Femur (tissue), 1 donor: ENCODE data around the gene LINGO1.
A peak's percentile ranks its signal among the peaks of the same experiment; 100 is the strongest.

ENCODE experiments used
- DNase-seq: peaks from one replicate; pipeline ENCODE4 v3.0.0-alpha.2; 2017

The LINGO1 gene, protein sequence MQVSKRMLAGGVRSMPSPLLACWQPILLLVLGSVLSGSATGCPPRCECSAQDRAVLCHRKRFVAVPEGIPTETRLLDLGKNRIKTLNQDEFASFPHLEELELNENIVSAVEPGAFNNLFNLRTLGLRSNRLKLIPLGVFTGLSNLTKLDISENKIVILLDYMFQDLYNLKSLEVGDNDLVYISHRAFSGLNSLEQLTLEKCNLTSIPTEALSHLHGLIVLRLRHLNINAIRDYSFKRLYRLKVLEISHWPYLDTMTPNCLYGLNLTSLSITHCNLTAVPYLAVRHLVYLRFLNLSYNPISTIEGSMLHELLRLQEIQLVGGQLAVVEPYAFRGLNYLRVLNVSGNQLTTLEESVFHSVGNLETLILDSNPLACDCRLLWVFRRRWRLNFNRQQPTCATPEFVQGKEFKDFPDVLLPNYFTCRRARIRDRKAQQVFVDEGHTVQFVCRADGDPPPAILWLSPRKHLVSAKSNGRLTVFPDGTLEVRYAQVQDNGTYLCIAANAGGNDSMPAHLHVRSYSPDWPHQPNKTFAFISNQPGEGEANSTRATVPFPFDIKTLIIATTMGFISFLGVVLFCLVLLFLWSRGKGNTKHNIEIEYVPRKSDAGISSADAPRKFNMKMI

DNA sequence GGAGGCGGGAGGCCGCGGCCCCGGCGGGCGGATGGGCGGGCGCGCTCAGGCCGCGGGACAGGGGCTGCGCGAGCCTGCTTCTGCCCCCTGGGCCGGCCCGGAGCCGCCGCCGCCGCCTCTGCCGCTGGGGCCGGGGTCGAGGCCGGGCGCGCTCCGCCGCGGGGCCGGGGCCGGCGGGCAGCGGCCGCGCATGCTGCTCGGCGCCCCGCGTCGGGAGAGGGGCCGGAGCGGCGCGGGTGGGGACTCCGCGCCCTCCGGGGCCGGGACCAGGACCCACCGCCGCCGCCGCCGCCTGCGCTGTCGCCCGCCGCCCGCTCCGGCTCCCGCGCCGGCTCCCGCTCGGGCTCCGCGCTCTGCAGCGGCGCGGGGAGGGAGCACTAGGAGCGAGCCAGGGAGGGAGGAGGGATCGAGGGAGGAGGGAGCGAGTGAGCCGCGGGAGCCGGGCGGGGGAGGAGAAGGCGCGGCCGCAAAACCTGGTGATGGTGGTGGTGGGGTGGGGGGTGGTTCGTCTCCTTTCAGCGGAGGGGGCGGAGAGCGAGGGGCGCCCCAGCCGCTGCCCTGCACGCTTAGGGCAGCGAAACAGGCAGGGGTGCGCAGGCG lies at the start of gene LINGO1:
LINGO1 (minus strand) TSS at position 379 of the 600 bp plus-strand sequence. CDS start 597 bp downstream, outside the sequence.
- DNase-seq: peak; percentile 52

DNA sequence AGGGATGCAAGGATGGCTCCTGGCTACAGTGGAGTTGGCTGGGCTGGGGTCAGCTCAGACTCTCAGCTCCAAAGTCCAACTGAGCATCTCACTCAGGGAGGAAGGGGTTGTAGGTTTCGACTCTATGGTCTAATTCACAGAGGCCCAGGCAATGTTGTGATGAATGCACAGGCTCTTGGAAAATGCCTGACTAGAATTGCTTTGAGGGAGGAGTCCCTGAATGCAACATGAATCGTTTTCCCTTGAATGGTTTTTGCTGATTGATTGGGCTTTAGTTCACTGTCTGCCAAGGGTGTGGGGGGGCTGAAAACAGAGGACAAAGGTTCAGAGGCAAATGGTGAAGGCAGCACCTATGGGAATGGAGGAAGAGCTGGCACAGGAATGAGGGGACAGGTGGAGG lies 48.6 kb upstream of the LINGO1 start:
- DNase-seq: no peak

DNA sequence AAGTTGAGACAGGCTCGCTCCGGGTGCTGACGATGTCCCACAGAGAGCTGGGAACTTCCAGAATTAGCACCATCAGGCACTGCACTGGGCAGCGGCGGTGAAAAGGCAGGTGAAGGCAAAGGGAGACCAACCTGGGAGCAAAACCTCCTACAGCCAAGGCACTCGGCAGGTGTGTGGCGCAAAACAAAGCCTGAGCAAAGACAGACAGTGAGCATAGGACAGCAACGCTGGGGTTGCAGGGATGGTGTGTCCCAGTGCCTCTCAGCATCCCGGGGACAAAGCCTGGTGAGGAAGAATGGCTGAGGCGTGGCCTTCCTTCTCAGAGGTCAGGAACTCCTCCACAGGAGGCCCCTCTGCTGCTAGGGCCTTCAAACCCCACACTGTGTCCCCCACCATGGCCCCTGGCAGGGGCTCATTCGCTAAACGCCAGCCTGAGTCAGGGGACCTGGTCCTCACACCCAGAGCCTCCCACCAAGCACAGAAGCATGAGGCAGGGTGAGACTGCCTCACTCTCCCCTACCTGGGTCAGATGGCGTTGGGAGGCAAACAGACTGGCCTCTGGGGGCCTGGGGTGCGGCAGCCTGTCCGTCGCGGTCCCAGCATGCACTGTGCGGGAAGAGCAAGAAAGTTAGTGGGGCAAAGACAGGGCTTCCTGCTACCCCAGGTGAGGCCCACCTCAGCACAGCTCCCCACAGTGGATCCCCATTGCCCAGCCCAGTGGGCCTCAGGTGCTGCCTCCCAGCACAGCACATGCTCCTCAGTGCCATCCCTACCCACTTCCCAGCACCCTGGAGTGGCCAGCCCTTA lies 44.1 kb upstream of the LINGO1 start:
- DNase-seq: no peak

DNA sequence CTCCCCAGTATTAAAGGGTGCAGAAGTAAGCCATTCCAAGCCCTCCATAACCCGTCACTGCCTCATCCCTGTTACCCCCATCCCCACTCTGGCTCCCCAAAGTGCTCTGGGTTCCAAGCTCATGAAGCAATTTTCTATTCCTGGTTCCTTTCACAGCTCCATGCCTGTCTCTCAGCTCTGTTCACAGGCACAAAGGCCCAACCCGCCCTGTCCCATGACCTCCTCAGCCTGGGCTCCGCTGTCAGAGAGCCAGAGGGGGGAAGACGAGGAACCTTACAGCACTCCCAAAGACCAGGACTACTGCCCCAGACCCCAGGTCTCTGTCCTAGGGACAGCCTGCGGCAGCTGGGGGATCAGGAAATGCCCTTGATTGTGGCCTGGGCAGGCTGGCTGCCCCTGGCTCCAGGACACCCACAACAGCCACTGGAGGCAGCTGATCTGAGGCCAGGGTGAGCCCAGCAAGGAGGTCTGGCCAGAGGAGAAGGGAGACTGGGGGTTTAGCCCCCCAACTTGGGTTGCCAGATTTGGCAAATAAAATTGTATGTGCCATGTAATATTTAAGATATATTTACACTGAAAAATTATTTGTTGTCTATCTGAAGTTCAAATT lies 43.2 kb upstream of the LINGO1 start:
- no peak for DNase-seq

DNA sequence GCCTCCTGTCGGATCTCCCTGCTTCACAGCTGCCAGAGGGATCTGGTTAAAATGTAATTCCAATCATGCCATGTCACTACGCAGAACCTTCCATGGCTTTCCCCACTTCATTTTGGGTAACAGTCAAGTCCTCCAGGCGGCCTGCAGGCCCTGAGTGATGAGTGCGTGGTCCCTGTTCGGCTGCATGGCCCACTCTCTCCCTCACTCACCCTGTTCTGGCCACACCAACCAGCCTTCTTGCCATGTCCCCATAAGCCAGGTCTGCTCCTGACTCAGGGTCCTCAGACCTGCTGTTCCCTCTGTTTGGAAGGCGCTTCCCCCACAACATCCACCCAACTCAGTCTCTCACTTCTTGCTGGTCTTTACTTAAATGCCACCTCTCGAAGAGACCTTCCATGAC lies 41.6 kb upstream of the LINGO1 start:
- DNase-seq: no peak

DNA sequence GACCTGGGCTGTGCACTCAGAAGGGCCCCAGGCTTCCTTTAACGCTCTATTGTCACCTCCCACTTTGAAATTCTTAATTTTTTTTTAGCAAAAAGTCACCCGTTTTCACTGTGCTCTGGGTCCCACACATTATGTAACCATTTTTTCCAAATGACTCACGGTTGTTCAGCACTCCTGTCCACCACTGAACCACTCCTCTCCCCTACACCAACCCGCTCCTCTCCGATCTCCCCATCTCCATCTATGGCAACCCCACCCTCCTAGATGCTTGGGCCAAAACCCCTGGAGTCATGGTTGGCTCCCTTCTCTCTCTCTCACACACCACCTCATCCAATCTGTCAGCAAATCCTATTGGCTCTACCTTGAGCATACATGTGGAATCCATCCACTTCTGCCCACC lies 41.2 kb upstream of the LINGO1 start:
- DNase-seq: no peak

DNA sequence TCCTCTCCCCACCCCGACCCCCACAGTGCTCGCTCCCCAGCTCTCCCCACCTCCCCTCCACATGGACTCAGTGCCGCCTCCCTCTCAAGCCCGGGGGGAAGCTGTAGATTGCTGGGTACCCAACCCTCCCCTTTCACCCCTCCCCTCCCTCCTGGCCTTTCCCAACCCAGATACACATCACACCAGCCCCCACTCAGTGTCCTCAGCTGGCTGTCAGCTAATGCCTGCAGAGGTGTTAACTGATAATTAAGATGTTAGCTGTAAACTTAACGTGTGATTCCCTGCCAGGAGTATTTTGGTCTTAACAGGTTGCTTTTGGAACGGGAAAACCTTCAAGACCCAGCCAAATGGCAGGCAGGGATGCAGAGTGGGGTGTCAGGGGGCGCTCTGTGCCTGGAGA lies 39.4 kb upstream of the LINGO1 start:
- DNase-seq: no peak

DNA sequence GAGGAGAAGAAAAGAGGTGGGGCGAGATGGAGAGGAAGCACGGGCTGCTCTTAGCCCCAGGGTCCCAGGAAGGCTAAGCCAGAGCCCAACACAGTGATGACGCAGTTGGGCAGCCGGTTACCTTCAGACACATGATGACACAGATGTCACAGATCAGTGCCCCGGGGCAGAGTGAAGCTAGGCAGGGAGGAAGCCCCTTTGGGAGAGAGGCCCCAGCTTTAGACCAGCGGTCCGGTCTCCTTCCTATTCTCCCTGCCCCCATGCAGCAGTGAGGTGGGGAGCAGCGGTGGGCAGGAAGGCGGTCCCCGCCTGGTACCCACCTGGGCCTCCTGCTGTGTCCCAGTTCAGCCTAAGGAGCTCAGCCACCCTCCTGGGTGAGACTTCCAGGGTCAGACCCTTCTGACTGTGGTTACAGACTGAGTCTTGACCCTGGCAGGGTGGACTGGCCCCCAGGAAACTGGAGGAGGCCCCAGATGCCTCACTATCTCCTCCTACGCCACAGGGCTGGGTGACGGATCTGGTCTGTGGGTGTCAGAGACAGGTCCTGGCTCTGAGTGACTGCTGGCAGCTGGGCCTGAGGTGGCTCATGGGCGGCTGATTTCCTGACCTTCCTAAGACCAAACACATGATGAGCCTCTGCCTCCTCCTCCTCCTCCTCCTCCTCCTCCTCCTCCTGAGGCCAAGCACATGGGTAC lies 38.8 kb upstream of the LINGO1 start:
- no peak for DNase-seq

DNA sequence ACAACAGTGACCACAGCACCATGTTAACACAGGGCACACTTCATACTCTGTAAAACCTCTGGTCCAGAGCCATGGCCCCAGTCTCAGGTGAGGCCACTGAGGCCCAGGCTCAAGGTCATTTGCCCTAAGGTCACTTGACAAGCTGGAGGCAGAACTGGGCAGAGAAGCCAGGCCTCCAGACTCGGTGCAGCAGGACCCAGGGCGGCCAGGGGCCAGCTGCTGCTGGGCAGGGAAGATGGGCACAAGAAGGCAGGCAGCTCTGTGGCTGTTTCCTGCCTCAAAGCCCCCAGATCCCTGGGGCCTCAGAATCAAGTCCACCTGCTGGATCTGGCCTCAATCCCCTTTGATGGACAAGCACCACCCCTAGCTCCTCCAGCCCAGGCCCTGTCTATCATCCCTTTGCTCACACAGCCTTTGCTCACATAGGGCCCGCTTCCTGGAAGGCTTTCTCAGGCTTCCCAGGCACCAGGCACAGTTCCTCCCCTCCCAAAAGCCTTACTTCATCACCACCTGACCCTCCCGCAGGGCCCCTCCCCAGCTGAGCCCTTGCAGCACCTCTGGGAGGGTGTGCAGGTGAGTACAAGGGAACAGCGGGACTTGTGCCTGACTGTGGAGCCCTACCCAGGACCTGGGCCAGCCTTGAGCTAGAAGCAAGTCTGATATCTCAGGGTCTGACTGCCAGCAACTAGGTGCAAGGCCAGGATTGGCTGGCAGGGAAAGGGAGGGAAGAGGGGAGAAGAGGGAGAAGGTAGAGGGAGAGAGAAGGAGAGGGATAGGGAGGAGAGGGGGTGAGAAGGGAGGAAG lies 38.0 kb upstream of the LINGO1 start:
- no peak for DNase-seq

DNA sequence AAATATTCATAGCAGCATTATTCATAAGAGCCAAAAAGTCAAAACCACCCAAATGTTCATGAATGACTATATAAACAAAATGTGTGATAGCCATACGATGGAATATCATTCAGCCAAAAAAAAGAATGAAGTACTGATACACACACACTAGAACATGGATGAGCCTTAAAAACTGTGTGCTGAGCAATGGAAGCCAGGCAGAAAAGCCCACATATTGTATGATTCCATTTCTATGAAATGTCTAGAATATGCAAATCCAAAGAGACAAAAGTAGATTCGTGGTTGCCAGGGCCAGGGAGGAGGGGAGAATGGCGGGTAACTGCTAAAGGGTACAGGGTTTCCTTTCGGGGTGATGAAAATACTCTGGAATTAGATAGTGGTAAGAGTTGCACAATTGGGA lies 37.2 kb upstream of the LINGO1 start:
- no peak for DNase-seq

DNA sequence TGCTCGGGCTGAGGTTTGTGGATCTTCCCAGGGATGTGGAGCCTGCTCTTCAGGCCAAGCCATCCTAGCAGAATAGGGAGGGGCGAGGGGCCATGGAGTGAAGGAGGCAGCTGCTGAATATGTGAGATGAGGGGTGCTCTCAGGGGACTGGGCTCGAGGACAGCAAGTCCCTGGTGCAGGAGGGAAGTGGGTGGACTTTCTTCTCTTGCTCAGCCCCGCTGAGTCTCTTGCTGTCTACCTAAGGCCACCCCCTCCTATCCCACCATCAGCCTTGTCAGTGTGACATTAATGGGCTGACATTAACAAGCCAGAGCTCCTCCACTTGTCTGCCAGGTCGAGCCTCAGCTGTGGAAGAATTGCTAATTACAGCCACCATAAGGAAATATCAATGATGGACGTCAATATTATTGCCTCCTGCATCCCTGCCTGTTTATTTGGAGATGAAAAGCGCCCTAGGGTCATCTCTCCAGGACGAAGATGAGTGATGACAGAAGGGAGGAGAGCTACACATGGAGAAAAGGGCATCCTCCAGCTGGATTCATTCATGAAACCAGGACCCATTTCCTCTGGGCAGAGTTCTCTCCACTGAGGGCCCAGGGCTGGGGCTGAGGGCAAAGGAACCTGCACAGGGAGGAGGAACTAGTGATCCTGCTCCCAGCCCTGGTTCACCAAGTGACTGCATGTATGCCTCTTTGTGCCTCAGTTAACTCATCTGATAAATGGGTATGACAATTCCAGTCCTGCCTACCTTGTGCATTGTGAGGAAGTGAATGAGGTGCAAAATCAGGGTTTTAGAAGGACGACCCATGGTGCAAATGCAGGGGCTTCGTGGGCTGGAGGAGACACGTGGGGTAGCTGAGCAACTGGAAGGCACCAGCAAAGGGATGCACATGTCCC lies 34.9 kb upstream of the LINGO1 start:
- no peak for DNase-seq

DNA sequence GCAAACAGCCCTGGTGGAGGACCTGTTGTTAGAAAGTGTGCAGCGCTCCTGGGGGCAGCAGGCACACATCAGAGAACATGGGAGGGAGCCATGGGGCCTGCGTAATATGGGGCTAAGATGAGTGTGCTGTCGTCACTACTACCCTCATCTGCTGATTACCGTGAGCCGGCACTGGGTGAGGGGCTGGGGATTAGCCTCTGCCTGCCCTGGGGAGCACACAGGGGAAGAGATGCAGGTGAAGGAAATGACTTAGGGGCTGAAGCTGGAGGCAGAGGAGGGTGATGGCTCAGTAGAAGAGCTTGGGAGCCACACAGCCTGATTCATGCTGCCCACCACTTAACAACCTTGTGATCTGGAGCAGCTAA lies 33.6 kb upstream of the LINGO1 start:
- no peak for DNase-seq

DNA sequence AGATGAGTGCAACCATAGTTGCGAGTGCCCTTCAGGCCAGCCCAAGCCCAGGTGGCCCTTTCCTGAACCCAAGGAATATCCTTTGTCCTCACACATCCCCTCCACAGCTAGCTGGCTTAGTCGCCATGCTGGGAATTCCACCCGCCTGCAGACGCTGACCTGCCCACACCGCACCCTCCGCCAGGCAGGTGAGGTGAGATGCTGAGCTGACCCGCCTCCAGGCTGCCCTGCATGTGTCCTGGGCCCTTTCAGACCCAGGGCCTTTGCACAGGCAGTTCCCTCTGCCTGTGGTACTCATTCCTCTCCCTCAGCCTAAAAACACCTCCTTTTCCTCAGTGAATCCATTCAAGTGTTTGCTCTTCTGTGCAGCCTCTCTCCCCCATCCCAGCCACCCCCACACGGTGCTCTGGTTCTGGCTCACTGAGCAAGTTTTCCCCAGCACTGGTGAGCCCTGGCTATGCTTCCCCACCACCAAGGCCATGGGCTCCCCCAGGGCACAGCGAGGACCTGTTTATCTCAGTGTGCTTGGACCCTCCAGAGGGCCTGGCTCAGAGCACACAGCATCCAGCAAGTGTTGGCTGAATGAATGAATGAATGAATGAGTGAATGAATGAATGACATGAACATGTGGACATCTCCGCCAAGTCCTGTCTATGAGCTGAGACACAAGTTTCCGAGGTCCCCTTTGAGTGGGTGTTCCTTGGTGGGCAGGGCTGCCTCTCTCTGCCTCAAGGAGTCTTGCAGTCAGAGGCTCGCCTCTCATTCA lies 33.0 kb upstream of the LINGO1 start:
- DNase-seq: no peak

DNA sequence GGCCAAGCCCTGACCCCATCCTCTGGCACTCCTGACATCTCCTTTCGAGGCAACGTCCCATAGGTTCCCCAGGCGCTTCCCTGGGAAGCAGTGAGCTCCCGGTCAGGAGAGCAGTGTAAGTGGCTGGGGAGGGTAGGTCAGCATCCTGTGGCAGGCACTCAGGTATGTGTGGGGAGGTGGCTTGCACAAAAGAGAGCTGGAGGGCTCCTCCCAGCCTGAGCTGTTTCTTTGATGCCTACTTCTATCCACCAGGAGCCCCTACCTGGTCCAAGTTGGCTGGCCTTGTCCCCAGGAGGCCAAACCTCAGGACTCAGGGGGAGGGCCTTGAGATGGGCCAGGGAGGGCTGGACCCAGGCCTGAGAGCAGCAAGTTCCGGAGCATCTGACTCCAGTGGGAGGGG lies 31.7 kb upstream of the LINGO1 start:
- DNase-seq: no peak

DNA sequence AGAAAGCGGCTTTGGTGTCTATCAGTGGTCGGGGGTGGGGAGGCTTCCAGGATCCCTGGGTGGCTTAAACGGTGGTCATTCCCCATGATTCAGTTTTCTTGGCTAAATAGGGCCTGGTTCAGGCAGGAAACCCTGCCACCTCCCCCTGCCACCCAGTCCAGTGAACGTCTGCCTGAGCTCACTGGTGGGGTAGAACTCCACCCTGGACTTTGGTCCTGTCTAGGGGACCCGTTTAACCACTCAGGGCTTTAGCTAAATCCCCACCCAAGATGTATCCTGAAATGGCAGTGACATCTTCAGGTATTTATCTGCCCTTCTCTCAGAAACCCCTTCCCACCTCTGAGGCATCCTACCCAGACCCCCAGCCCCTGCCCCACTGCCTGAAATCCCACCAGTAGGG lies 30.5 kb upstream of the LINGO1 start:
- no peak for DNase-seq

DNA sequence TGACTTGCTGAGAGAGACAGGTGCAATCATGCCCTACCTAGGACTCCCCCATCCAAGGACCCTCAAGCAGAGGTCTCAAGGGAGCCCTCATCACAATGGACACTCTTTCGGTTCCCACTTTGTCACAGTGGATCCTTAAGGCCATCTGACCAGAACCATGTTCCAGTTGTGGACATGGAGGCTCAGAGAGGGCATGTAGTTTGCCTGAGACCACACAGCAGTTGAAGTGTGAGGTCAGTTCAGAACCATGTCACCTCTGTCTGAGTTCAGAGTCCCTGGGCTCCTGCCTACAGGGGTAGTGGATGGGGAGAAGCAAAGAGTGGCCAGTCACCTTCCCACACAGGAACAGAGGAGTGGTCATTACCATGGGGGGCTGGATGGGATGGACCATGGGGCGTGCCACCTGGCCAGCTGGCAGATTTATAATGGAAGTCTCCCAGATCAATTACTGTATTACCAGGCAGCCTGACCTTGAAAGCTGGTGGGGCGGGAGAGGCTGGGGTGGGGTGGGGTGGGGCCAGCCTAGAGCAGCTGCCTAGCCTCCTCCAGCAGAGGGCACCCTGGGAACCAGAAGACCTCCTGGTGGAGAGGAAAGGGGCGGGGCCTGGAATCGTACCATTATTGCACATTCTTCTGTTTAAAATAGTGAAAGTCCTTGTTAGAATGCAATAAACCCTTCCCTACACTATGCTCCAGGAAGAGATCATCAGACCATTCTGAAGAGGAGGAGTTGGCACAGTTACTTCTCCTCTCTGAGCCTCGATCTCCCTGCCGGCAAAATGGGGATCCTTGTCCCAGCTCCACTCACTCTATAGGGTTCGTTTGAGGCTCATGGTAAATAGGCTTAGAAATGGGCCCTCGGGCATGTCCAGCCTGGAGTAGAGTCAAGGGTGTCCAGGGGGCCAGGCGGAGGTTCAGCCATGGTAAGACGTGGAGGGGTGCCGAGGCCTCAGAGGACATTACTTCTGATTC lies 26.9 kb upstream of the LINGO1 start:
- peak; percentile 52 for DNase-seq

DNA sequence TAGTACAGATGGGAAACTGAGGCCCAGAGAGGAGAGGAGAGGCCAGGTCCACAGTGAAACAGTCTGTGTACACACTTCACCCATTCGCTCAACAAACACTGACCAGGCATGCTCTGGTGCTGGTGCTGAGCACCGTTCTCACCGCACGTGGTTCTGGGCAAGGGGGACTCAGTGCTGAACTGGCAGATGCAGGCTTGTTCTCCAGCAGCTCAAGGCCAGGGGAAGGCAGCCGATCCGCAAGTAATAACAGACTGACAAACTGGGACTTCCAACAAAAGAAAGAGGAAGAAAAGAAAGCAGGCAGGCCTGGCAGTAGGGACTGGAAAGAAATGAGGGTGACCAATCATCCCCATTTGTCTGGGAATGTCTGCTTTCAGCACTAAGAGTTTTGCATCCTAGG lies 25.6 kb upstream of the LINGO1 start:
- no peak for DNase-seq

DNA sequence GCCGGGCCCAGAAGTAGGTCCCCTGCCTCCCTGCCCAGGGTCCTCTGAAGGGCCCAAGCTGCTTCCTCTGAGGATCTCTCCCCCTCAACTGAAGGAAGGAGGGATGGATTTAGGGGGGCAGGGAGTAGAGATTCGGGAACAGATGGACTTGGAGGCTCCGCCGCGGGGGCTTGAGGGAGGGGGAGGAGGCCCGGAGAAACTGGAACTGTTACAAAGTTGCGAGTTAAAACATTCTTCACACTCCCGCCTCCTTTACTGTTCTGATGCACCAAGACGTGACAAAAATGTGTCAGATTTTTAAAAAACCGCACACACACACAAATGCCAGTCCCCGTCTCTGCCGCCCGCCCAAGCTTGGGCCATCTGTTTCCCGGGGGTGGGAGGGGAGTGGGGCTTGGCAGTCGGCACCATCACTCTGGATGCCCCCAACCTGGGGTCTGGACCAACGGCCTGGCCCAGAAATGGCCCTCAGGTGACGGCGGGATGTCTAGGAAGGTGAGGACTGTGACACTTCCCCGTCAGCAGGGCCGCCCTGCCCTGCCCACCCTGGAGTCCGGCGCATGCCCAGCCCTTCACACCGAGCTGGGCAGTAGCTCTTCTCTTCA lies 25.0 kb upstream of the LINGO1 start:
- no peak for DNase-seq
